HEK293 (cell line): ENCODE results near the gene SMIM26.
"Not testable (repeated sequence)": the region's sequence is repeated elsewhere in the genome, so short reads cannot be mapped to it uniquely, and the experiment has no call there.

ENCODE experiments used
- CTCF ChIA-PET: fragments of 350-600 bp; formaldehyde crosslinking; extraction: SDS; loops from one replicate; lab custom pipeline; 2021; ENCODE audit warnings: antibody characterized with exemption; lab: Yijun Ruan, JAX
- POLR2A ChIA-PET: fragments of 300-600 bp; formaldehyde crosslinking; extraction: SDS; loops from one replicate; lab custom pipeline; 2020; ENCODE audit warnings: antibody characterized with exemption, inconsistent platforms; lab: Yijun Ruan, JAX
- H3K27ac ChIP-seq: fragments of 200-500 bp; sonication (Bioruptor generic); 2 replicates; pipeline ENCODE4 v1.5.1; 2014; ENCODE audit warnings: low read depth, low read length, control low read depth, inconsistent platforms; ENCODE audit errors: extremely low read depth
- H3K36me3 ChIP-seq, 2 experiments: fragments of 200-500 bp in 1 of 2; sonication (Bioruptor generic) in 1 of 2; 1 replicate in 1 of 2; 2 replicates in 1 of 2; pipeline ENCODE4 v1.5.1; 2014 to 2017; ENCODE audit warnings: inconsistent platforms in 2 of 2, low read length in 2 of 2; ENCODE audit not compliant: control insufficient read depth in 2 of 2, insufficient read depth in 1 of 2
- H3K4me1 ChIP-seq: fragments of 200-500 bp; sonication (Bioruptor generic); 2 replicates; pipeline ENCODE4 v1.5.1; 2014; ENCODE audit warnings: mild to moderate bottlenecking, low read length, inconsistent platforms; ENCODE audit not compliant: control insufficient read depth, insufficient read depth
- H3K4me3 ChIP-seq: 2 replicates; pipeline ENCODE4 v1.5.1; 2011; ENCODE audit warnings: low read depth, mild to moderate bottlenecking, control low read depth, low read length, moderate library complexity
- H3K9me3 ChIP-seq: fragments of 200-500 bp; sonication (Bioruptor generic); 2 replicates; pipeline ENCODE4 v1.5.1; 2014; ENCODE audit warnings: low read depth, low read length, inconsistent platforms; ENCODE audit not compliant: control insufficient read depth, insufficient read depth
- HOXA7 ChIP-seq: sonication (generic); formaldehyde crosslinking; IDR thresholded peaks from 2 replicates; pipeline ENCODE4 v1.8.1; 2022; ENCODE audit warnings: missing genetic modification reagents, borderline replicate concordance
- MZF1 ChIP-seq: fragments of 450-650 bp; formaldehyde crosslinking; IDR thresholded peaks from 2 replicates; pipeline ENCODE4 v1.5.1; 2017; ENCODE audit warnings: missing biosample characterization, missing genetic modification characterization, borderline replicate concordance
- SALL2 ChIP-seq: fragments of 450-650 bp; formaldehyde crosslinking; IDR thresholded peaks from 2 replicates; pipeline ENCODE4 v1.5.0; 2017; ENCODE audit warnings: missing biosample characterization, mild to moderate bottlenecking, missing genetic modification characterization, borderline replicate concordance
- ZFP3 ChIP-seq: fragments of 450-650 bp; formaldehyde crosslinking; IDR thresholded peaks from 2 replicates; pipeline ENCODE4 v1.5.1; 2016; ENCODE audit warnings: low read depth, missing biosample characterization, missing genetic modification characterization
- ZNF121 ChIP-seq: fragments of 450-650 bp; formaldehyde crosslinking; IDR thresholded peaks from 2 replicates; pipeline ENCODE4 v1.5.1; 2016; ENCODE audit warnings: missing biosample characterization, missing genetic modification characterization
- ZNF366 ChIP-seq: fragments of 450-650 bp; formaldehyde crosslinking; conservative IDR thresholded peaks from 2 replicates; pipeline ENCODE4 v1.5.1; 2016; ENCODE audit warnings: missing biosample characterization, missing genetic modification characterization
- ZNF37A ChIP-seq: fragments of 450-650 bp; IDR thresholded peaks from 2 replicates; pipeline ENCODE4 v1.5.1; 2018; ENCODE audit warnings: missing biosample characterization, missing genetic modification characterization
- ZNF416 ChIP-seq: fragments of 450-650 bp; formaldehyde crosslinking; IDR thresholded peaks from 2 replicates; pipeline ENCODE4 v1.5.1; 2016; ENCODE audit warnings: missing biosample characterization, missing genetic modification characterization
- ZNF426 ChIP-seq: fragments of 450-650 bp; formaldehyde crosslinking; IDR thresholded peaks from 2 replicates; pipeline ENCODE4 v1.5.1; 2017; ENCODE audit warnings: missing biosample characterization, missing genetic modification characterization, mild to moderate bottlenecking, inconsistent platforms, moderate library complexity
- ZNF623 ChIP-seq: fragments of 450-650 bp; formaldehyde crosslinking; IDR thresholded peaks from 2 replicates; pipeline ENCODE4 v1.5.1; 2016; ENCODE audit warnings: missing biosample characterization, missing genetic modification characterization
- ZNF624 ChIP-seq: fragments of 450-650 bp; formaldehyde crosslinking; IDR thresholded peaks from 2 replicates; pipeline ENCODE4 v1.5.1; 2017; ENCODE audit warnings: missing biosample characterization, missing genetic modification characterization
- ZNF707 ChIP-seq: fragments of 450-650 bp; formaldehyde crosslinking; IDR thresholded peaks from 2 replicates; pipeline ENCODE4 v1.5.1; 2016; ENCODE audit warnings: missing biosample characterization, missing genetic modification characterization
- ZNF843 ChIP-seq: fragments of 450-650 bp; formaldehyde crosslinking; IDR thresholded peaks from 2 replicates; pipeline ENCODE4 v1.5.1; 2016; ENCODE audit warnings: missing biosample characterization, missing genetic modification characterization
- TF ChIP-seq, protein P1 (sequence below): fragments of 450-650 bp; formaldehyde crosslinking; optimal IDR thresholded peaks from 2 replicates; pipeline ENCODE3; 2016; ENCODE audit warnings: missing biosample characterization, mild to moderate bottlenecking, missing genetic modification characterization
- TF ChIP-seq, protein P2 (sequence below): fragments of 450-650 bp; formaldehyde crosslinking; IDR thresholded peaks from 2 replicates; pipeline ENCODE4 v1.5.1; 2016; ENCODE audit warnings: missing biosample characterization, missing genetic modification characterization
- TF ChIP-seq, protein P3 (sequence below): fragments of 450-650 bp; formaldehyde crosslinking; IDR thresholded peaks from 2 replicates; pipeline ENCODE4 v1.5.1; 2017; ENCODE audit warnings: missing biosample characterization, mild to moderate bottlenecking, missing genetic modification characterization, moderate library complexity
- TF ChIP-seq, protein P4 (sequence below): fragments of 450-650 bp; formaldehyde crosslinking; IDR thresholded peaks from 2 replicates; pipeline ENCODE4 v1.5.1; 2016; ENCODE audit warnings: missing biosample characterization, missing genetic modification characterization
- TF ChIP-seq, protein P5 (sequence below): fragments of 450-650 bp; formaldehyde crosslinking; IDR thresholded peaks from 2 replicates; pipeline ENCODE4 v1.5.1; 2017; ENCODE audit warnings: missing biosample characterization, missing genetic modification characterization
- TF ChIP-seq, protein P6 (sequence below): fragments of 450-650 bp; formaldehyde crosslinking; IDR thresholded peaks from 2 replicates; pipeline ENCODE4 v1.5.0; 2017; ENCODE audit warnings: missing biosample characterization, missing genetic modification characterization, borderline replicate concordance

Gene SMIM26

DNA sequence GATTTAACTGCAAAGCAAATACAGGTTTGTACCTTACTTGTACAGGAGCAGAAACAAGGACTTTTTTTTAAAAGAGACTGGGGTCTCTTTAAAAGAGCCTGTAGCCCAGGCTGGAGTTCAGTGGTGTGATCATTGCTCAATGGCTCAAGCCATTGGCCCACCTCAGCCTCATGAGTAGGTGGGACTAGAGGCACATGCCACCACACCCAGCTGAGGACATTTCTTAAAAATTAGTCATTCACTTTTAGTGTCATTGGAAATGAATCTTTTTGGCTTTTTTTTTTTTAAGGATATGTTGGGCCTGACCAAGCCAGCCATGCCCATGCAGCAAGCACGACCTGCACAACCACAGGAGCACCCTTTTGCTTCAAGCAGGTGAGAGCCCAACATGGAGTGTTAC is 42.6 kb upstream of the SMIM26 start:
- Histone ChIP-seq H3K9me3 (no peaks in the 10 kb centered on the region), H3K27ac (no peak overlapping the region), H3K4me3 (no peak overlapping the region), H3K36me3 (peaks cover 31 to 68% of the 10 kb centered on the region in 2 experiments), H3K4me1 (no peaks in the 10 kb centered on the region)
- ChIA-PET POLR2A (interaction anchor here (0.6 kb wide), 1 partner anchor 943 kb away, joined by 9 read pairs; no protein-coding TSS in a partner anchor), CTCF (no interaction called here)
- TF ChIP-seq HOXA7 (no peak), SALL2 (tag by site-specific recombination) (no peak), ZNF624 (no peak), ZNF623 (tag by site-specific recombination) (no peak), ZNF37A (tag by site-specific recombination) (no peak), ZNF416 (no peak), MZF1 (tag by site-specific recombination) (no peak), ZNF366 (tag by site-specific recombination) (no peak)
- TF ChIP-seq, protein P1, sequence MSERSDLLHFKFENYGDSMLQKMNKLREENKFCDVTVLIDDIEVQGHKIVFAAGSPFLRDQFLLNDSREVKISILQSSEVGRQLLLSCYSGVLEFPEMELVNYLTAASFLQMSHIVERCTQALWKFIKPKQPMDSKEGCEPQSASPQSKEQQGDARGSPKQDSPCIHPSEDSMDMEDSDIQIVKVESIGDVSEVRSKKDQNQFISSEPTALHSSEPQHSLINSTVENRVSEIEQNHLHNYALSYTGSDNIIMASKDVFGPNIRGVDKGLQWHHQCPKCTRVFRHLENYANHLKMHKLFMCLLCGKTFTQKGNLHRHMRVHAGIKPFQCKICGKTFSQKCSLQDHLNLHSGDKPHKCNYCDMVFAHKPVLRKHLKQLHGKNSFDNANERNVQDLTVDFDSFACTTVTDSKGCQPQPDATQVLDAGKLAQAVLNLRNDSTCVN (tag by site-specific recombination): no peak
- TF ChIP-seq, protein P2, sequence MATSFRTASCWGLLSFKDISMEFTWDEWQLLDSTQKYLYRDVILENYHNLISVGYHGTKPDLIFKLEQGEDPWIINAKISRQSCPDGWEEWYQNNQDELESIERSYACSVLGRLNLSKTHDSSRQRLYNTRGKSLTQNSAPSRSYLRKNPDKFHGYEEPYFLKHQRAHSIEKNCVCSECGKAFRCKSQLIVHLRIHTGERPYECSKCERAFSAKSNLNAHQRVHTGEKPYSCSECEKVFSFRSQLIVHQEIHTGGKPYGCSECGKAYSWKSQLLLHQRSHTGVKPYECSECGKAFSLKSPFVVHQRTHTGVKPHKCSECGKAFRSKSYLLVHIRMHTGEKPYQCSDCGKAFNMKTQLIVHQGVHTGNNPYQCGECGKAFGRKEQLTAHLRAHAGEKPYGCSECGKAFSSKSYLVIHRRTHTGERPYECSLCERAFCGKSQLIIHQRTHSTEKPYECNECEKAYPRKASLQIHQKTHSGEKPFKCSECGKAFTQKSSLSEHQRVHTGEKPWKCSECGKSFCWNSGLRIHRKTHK (tag by site-specific recombination): no peak
- TF ChIP-seq, protein P3, sequence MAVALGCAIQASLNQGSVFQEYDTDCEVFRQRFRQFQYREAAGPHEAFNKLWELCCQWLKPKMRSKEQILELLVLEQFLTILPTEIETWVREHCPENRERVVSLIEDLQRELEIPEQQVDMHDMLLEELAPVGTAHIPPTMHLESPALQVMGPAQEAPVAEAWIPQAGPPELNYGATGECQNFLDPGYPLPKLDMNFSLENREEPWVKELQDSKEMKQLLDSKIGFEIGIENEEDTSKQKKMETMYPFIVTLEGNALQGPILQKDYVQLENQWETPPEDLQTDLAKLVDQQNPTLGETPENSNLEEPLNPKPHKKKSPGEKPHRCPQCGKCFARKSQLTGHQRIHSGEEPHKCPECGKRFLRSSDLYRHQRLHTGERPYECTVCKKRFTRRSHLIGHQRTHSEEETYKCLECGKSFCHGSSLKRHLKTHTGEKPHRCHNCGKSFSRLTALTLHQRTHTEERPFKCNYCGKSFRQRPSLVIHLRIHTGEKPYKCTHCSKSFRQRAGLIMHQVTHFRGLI (tag by site-specific recombination): no peak

DNA sequence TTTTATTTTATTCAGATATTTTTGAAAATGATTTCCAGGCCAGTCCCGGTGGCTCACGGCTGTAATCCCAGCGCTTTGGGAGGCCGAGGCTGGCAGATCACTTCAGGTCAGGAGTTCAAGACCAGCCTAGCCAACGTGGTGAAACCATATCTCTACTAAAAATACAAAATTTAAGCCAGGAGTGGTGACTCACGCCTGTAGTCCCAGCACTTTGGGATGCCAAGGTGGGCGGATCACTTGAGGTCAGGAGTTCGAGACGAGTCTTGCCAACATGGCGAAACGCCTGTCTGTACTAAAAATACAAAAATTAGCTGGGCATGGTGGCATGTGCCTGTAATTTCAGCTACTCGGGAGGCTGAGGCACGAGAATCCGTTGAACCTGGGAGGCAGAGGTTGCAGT is 40.5 kb upstream of the SMIM26 start:
- H3K4me1 ChIP-seq, CTCF ChIA-PET, H3K4me3 ChIP-seq, H3K27ac ChIP-seq, H3K9me3 ChIP-seq: not testable (repeated sequence)
- POLR2A ChIA-PET: interaction anchor here (1.4 kb wide), 1 partner anchor 19 kb away, joined by 3 read pairs; the partner anchor contains the start of gene SEC23B
- peaks cover 46 to 82% of the 10 kb centered on the region in 2 experiments for H3K36me3 ChIP-seq

DNA sequence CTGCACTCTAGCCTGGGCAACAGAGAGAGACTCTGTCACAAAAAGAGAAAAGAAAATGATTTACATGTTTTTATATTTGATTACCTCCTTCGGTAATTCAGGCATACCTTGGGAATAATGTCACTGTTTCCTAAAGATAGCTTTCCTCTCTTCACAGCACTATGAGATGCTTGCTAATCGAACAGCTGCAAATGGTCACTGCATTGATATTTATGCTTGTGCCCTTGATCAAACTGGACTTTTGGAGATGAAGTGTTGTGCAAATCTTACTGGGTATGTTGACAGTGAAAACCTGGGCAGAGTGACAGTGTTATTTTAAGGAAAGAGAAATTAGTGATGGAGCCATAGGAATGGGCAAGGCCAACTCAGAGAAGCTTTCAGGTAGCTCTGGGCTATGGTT is 39.9 kb upstream of the SMIM26 start:
- CTCF ChIA-PET: no interaction called here
- POLR2A ChIA-PET: no interaction called here
- no peaks in the 10 kb centered on the region for H3K4me1 ChIP-seq
- H3K36me3 ChIP-seq: peaks cover 52 to 88% of the 10 kb centered on the region in 2 experiments
- no peak overlapping the region for H3K4me3 ChIP-seq
- H3K27ac ChIP-seq: no peak overlapping the region
- H3K9me3 ChIP-seq: no peaks in the 10 kb centered on the region
- TF ChIP-seq ZNF426 (tag by site-specific recombination): no peak
- no peak for TF ChIP-seq ZFP3
- TF ChIP-seq, protein P4, sequence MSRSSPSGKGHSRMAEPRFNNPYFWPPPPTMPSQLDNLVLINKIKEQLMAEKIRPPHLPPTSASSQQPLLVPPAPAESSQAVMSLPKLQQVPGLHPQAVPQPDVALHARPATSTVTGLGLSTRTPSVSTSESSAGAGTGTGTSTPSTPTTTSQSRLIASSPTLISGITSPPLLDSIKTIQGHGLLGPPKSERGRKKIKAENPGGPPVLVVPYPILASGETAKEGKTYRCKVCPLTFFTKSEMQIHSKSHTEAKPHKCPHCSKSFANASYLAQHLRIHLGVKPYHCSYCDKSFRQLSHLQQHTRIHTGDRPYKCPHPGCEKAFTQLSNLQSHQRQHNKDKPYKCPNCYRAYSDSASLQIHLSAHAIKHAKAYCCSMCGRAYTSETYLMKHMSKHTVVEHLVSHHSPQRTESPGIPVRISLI (tag by site-specific recombination): no peak
- TF ChIP-seq ZNF121: no peak
- TF ChIP-seq, protein P5, sequence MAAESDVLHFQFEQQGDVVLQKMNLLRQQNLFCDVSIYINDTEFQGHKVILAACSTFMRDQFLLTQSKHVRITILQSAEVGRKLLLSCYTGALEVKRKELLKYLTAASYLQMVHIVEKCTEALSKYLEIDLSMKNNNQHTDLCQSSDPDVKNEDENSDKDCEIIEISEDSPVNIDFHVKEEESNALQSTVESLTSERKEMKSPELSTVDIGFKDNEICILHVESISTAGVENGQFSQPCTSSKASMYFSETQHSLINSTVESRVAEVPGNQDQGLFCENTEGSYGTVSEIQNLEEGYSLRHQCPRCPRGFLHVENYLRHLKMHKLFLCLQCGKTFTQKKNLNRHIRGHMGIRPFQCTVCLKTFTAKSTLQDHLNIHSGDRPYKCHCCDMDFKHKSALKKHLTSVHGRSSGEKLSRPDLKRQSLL: no peak
- TF ChIP-seq, protein P6, sequence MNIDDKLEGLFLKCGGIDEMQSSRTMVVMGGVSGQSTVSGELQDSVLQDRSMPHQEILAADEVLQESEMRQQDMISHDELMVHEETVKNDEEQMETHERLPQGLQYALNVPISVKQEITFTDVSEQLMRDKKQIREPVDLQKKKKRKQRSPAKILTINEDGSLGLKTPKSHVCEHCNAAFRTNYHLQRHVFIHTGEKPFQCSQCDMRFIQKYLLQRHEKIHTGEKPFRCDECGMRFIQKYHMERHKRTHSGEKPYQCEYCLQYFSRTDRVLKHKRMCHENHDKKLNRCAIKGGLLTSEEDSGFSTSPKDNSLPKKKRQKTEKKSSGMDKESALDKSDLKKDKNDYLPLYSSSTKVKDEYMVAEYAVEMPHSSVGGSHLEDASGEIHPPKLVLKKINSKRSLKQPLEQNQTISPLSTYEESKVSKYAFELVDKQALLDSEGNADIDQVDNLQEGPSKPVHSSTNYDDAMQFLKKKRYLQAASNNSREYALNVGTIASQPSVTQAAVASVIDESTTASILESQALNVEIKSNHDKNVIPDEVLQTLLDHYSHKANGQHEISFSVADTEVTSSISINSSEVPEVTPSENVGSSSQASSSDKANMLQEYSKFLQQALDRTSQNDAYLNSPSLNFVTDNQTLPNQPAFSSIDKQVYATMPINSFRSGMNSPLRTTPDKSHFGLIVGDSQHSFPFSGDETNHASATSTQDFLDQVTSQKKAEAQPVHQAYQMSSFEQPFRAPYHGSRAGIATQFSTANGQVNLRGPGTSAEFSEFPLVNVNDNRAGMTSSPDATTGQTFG: no peak
- no peak for TF ChIP-seq ZNF707
- TF ChIP-seq ZNF843 (tag by site-specific recombination): no peak
